Adrenal gland (tissue), 12 donors: ENCODE measurements around the gene RABGAP1L. TPM values are rescaled to one million over a fixed set of nuclear protein-coding genes. Genes with fewer than 3 reads are reported as not detected.
A peak's percentile ranks its signal among the peaks of the same experiment; 100 is the strongest.
"Not testable (repeated sequence)": the region's sequence is repeated elsewhere in the genome, so short reads cannot be mapped to it uniquely, and the experiment has no call there.

Source experiments
- DNase-seq, 7 donors: peaks; one replicate each; pipeline ENCODE4 v3.0.0-alpha.2; 2019 to 2020
- H3K27ac ChIP-seq, 5 donors: fragments of 200-600 bp; sonication (generic) in 4 of 5; 1 replicate in 3 of 5; 2 replicates in 2 of 5; pipeline versions ENCODE4 v1.5.1 to v1.8.0; 2016 to 2020; ENCODE audit warnings: mild to moderate bottlenecking in 1 of 5
- H3K27me3 ChIP-seq: fragments of 200-600 bp; 2 replicates; pipeline ENCODE4 v1.8.0; 2021
- H3K36me3 ChIP-seq, 2 donors: fragments of 200-600 bp; replicated peaks in 1 of 2; 1 replicate in 1 of 2; 2 replicates in 1 of 2; pipeline versions ENCODE4 v1.5.1 to v1.8.0; 2018 to 2022
- H3K4me1 ChIP-seq, 2 donors: fragments of 200-600 bp; replicated peaks in 1 of 2; 1 replicate in 1 of 2; 2 replicates in 1 of 2; pipeline versions ENCODE4 v1.5.1 to v1.8.0; 2018 to 2021
- H3K4me3 ChIP-seq, 4 donors: fragments of 200-600 bp; sonication (generic) in 3 of 4; one replicate each; pipeline ENCODE4 v1.5.1; 2016 to 2018
- H3K9me3 ChIP-seq, 3 donors: fragments of 200-600 bp; sonication (generic) in 1 of 3; replicated peaks in 1 of 3; 1 replicate in 2 of 3; 2 replicates in 1 of 3; pipeline versions ENCODE4 v1.5.1 to v1.8.0; 2016 to 2021
- CTCF ChIP-seq, 6 experiments: fragments of 450-650 bp in 4 of 6; fragments of 200-600 bp in 2 of 6; sonication (generic) in 1 of 6; IDR thresholded peaks; 1 replicate in 5 of 6; 2 replicates in 1 of 6; pipeline versions ENCODE4 v1.5.1 to v1.8.0; 2016 to 2021; ENCODE audit warnings: antibody characterized with exemption in 6 of 6, mild to moderate bottlenecking in 2 of 6, moderate library complexity in 1 of 6
- POLR2A ChIP-seq, 2 donors: fragments of 450-650 bp; IDR thresholded peaks; one replicate each; pipeline ENCODE4 v1.6.1; 2017; ENCODE audit warnings: antibody characterized with exemption in 2 of 2, mild to moderate bottlenecking in 2 of 2, moderate library complexity in 1 of 2
- WGBS, 4 donors: extraction: QIAGEN DNeasy Blood & Tissue Kit in 2 of 4; methylation state at CpG; one replicate each; pipeline versions ENCODE4 v1.1.5 to v1.1.7; 2013 to 2017; 5-methylcytosine and 5-hydroxymethylcytosine counted together
- intact Hi-C, 2 donors: fragments of 100-400 bp; cut with DNase I; formaldehyde crosslinking; loops; one replicate each; pipeline versions ENCODE4 v1.14.1 to v1.15.0; 2022 to 2023
- polyA plus RNA-seq, 3 donors: library from polyadenylated mRNA; stranded (reverse); fragments of 200-250 nt in 2 of 3; fragments of 350-450 nt in 1 of 3; fragmentation: Illumina TruSeq in 1 of 3; extraction: RNeasy Lipid Tissue Mini Kit (QIAGEN cat#74804) in 1 of 3; gene quantifications; one replicate each; pipeline ENCODE4 v1.2.3, GENCODE V29; 2013 to 2014
- total RNA-seq, 9 donors: library from RNA; depleted of rRNA in 4 of 9; stranded (reverse); fragments of >200 nt in 4 of 9; fragments of 120-200 nt in 1 of 9; fragmentation: NEBNext Ultra II Directional in 1 of 9; extraction: Animal tissue kit (Norgen Biotek cat#: 25700) in 1 of 9; gene quantifications; one replicate each; pipeline versions ENCODE4 v1.1.0 to v1.2.4, GENCODE V29; 2013 to 2023
- donor health status: healthy with polysubstance abuse.
- donor health status: Bipolar disorder and iron deficiency.
- donor health status: DM: yes; HTN: yes; CAD: no.
- donor health status: DM: no; HTN: no; CAD: no.
- donor health status: DM: no; HTN: no; CAD: no.
- donor health status: DM: yes; HTN: yes; CAD: no.

The RABGAP1L gene
- total and polyA plus RNA-seq, 12 donors: 10.4 to 29.9 (median 19.7) TPM

GRCh38 chr1:174244017-174244416 lies 84.7 kb downstream of the RABGAP1L start:
- Histone ChIP-seq H3K27me3 (no peaks in the 10 kb centered on the region), H3K36me3 (no peaks in the 10 kb centered on the region), H3K27ac (no peak overlapping the region), H3K4me3 (no peak overlapping the region), H3K9me3 (no peaks in the 10 kb centered on the region), H3K4me1 (no peaks in the 10 kb centered on the region)
- no peak for TF ChIP-seq POLR2A (IDR thresholded peaks at IDR 0.05)
- DNase-seq: no peak
- intact Hi-C loops: no loop called here
- 92 to 95% (median 93%) methylated on average over 5 of the region's 5 CpGs for WGBS, 4 donors

GRCh38 chr1:174247472-174247871 lies 88.2 kb downstream of the RABGAP1L start:
- Histone ChIP-seq H3K4me3 (no peak overlapping the region), H3K27ac (no peak overlapping the region), H3K27me3 (no peaks in the 10 kb centered on the region), H3K9me3 (no peaks in the 10 kb centered on the region), H3K4me1 (no peaks in the 10 kb centered on the region), H3K36me3 (no peaks in the 10 kb centered on the region)
- WGBS, 4 donors: 92 to 97% (median 96%) methylated on average over 4 of the region's 4 CpGs
- intact Hi-C loops: no loop called here
- DNase-seq: no peak
- TF ChIP-seq CTCF (IDR thresholded peaks at IDR 0.05): no peak
- TF ChIP-seq POLR2A (IDR thresholded peaks at IDR 0.05): no peak

GRCh38 chr1:174248041-174248440 lies 88.7 kb downstream of the RABGAP1L start:
- TF ChIP-seq CTCF (IDR thresholded peaks at IDR 0.05) (no peak), POLR2A (IDR thresholded peaks at IDR 0.05) (no peak)
- H3K9me3 ChIP-seq: no peaks in the 10 kb centered on the region
- intact Hi-C loops: no loop called here
- no peak overlapping the region for H3K4me3 ChIP-seq
- H3K27me3 ChIP-seq: no peaks in the 10 kb centered on the region
- H3K4me1 ChIP-seq: no peaks in the 10 kb centered on the region
- H3K27ac ChIP-seq: no peak overlapping the region
- DNase-seq: no peak
- no peaks in the 10 kb centered on the region for H3K36me3 ChIP-seq

GRCh38 chr1:174256386-174256785 lies 97.1 kb downstream of the RABGAP1L start:
- H3K27ac ChIP-seq, H3K4me1 ChIP-seq, H3K27me3 ChIP-seq, H3K36me3 ChIP-seq, H3K4me3 ChIP-seq, DNase-seq, intact Hi-C loops, H3K9me3 ChIP-seq: not testable (repeated sequence)
- 94 to 99% (median 95%) methylated on average over 14 of the region's 14 CpGs for WGBS, 4 donors

- Histone ChIP-seq H3K27me3 (no peaks in the 10 kb centered on the region), H3K36me3 (no peaks in the 10 kb centered on the region), H3K27ac (no peak overlapping the region), H3K9me3 (no peaks in the 10 kb centered on the region), H3K4me3 (no peak overlapping the region), H3K4me1 (no peaks in the 10 kb centered on the region)
- intact Hi-C loops: no loop called here
- TF ChIP-seq CTCF (IDR thresholded peaks at IDR 0.05) (peak; percentile 35 to 63 (median 52)), POLR2A (IDR thresholded peaks at IDR 0.05) (no peak)
- 31 to 63% (median 46%) methylated on average over 1 of the region's 1 CpG for WGBS, 4 donors
- peak in 6 of 7 donors; percentile 29 to 61 (median 44) for DNase-seq
These were observed 98.8 kb downstream of the RABGAP1L start for GRCh38 chr1:174258148-174258550.
